K562 (cell line): Measurements from ENCODE around the gene ZNF740. TPM values are rescaled to one million over a fixed set of nuclear protein-coding genes. Genes with fewer than 3 reads are reported as not detected.

Experiments used
- ARID2 ChIP-seq: fragments of 450-650 bp; IDR thresholded peaks from 2 replicates; pipeline ENCODE4 v1.6.1; 2017; ENCODE audit warnings: antibody characterized with exemption, mild to moderate bottlenecking
- BACH1 ChIP-seq: fragments of 200-800 bp; sonication (Bioruptor generic); IDR thresholded peaks from 2 replicates; pipeline ENCODE4 v1.6.1; 2016; ENCODE audit warnings: missing genetic modification characterization, missing compliant biosample characterization
- CBFA2T3 ChIP-seq: fragments of 450-650 bp; IDR thresholded peaks from 2 replicates; pipeline ENCODE4 v1.6.1; 2017
- CCNT2 ChIP-seq: IDR thresholded peaks from 2 replicates; pipeline ENCODE4 v1.6.1; 2011; ENCODE audit warnings: borderline replicate concordance, low read depth, mild to moderate bottlenecking, moderate library complexity, mixed read lengths, low read length; ENCODE audit not compliant: insufficient read length; ENCODE audit errors: extremely low read depth
- DPF2 ChIP-seq: fragments of 450-650 bp; IDR thresholded peaks from 2 replicates; pipeline ENCODE4 v1.6.1; 2016
- GATAD2A ChIP-seq: fragments of 450-650 bp; IDR thresholded peaks from 2 replicates; pipeline ENCODE4 v1.6.1; 2017
- HMG20B ChIP-seq: fragments of 250-450 bp; sonication (Bioruptor Pico); IDR thresholded peaks from 2 replicates; pipeline ENCODE4 v1.5.0; 2021; ENCODE audit warnings: mild to moderate bottlenecking
- KDM4B ChIP-seq, 2 experiments: fragments of 450-650 bp in 1 of 2; sonication (generic) in 1 of 2; IDR thresholded peaks; 2 replicates each; pipeline ENCODE4 v1.6.1; 2016 to 2017; ENCODE audit warnings: borderline replicate concordance in 2 of 2, antibody characterized with exemption in 1 of 2, low read depth in 1 of 2, mild to moderate bottlenecking in 1 of 2
- KLF13 ChIP-seq: fragments of 450-650 bp; IDR thresholded peaks from 2 replicates; pipeline ENCODE4 v1.6.1; 2016; ENCODE audit warnings: missing genetic modification characterization, low read depth, mild to moderate bottlenecking, missing compliant biosample characterization, moderate library complexity, borderline replicate concordance
- MTA3 ChIP-seq: fragments of 450-650 bp; formaldehyde crosslinking; IDR thresholded peaks from 2 replicates; pipeline ENCODE4 v1.6.1; 2017; ENCODE audit warnings: mild to moderate bottlenecking, borderline replicate concordance
- NBN ChIP-seq: fragments of 450-650 bp; IDR thresholded peaks from 2 replicates; pipeline ENCODE4 v1.6.1; 2016; ENCODE audit warnings: low read depth, mild to moderate bottlenecking
- NR3C1 ChIP-seq: sonication (generic); formaldehyde crosslinking; IDR thresholded peaks from 2 replicates; pipeline ENCODE4 v1.8.1; 2022; ENCODE audit warnings: missing genetic modification reagents
- NUFIP1 ChIP-seq: fragments of 450-650 bp; IDR thresholded peaks from 2 replicates; pipeline ENCODE4 v1.6.1; 2018; ENCODE audit not compliant: partially characterized antibody
- POLR2AphosphoS2 ChIP-seq: IDR thresholded peaks from 2 replicates; pipeline ENCODE4 v1.6.1; 2012; ENCODE audit warnings: low read length, improper control_type of control experiment
- PTTG1 ChIP-seq: fragments of 450-650 bp; IDR thresholded peaks from 2 replicates; pipeline ENCODE4 v1.6.1; 2016; ENCODE audit warnings: low read depth, mild to moderate bottlenecking, missing genetic modification characterization, missing compliant biosample characterization
- SMAD1 ChIP-seq: fragments of 150-350 bp; IDR thresholded peaks from 2 replicates; pipeline ENCODE4 v1.6.1; 2014; ENCODE audit warnings: low read length, low read depth; ENCODE audit not compliant: partially characterized antibody
- SMARCA5 ChIP-seq: fragments of 450-650 bp; IDR thresholded peaks from 2 replicates; pipeline ENCODE4 v1.6.1; 2016
- SMARCB1 ChIP-seq: IDR thresholded peaks from 2 replicates; pipeline ENCODE4 v1.6.1; 2011; ENCODE audit warnings: improper control_type of control experiment, low read depth; ENCODE audit not compliant: insufficient read length
- SMARCC2 ChIP-seq: fragments of 450-650 bp; IDR thresholded peaks from 2 replicates; pipeline ENCODE4 v1.6.1; 2017; ENCODE audit warnings: antibody characterized with exemption, moderate library complexity, mild to moderate bottlenecking, low read depth
- STAT5A ChIP-seq: IDR thresholded peaks from 2 replicates; pipeline ENCODE4 v1.6.1; 2012; ENCODE audit warnings: low read length, inconsistent platforms, borderline replicate concordance
- TAL1 ChIP-seq: fragments of 450-650 bp; IDR thresholded peaks from 2 replicates; pipeline ENCODE4 v1.6.1; 2016; ENCODE audit warnings: mild to moderate bottlenecking
- TEAD2 ChIP-seq: fragments of 450-650 bp; IDR thresholded peaks from 2 replicates; pipeline ENCODE4 v1.6.1; 2016; ENCODE audit warnings: missing genetic modification characterization, control low read depth, missing compliant biosample characterization
- ZFP1 ChIP-seq: fragments of 450-650 bp; formaldehyde crosslinking; IDR thresholded peaks from 2 replicates; pipeline ENCODE4 v1.4.0; 2020; ENCODE audit warnings: mild to moderate bottlenecking, mixed read lengths
- ZNF280A ChIP-seq: fragments of 450-650 bp; IDR thresholded peaks from 2 replicates; pipeline ENCODE4 v1.6.1; 2018; ENCODE audit warnings: mild to moderate bottlenecking, low read depth; ENCODE audit not compliant: partially characterized antibody
- ZNF408 ChIP-seq: fragments of 250-450 bp; sonication (Bioruptor Pico); IDR thresholded peaks from 2 replicates; pipeline ENCODE4 v1.4.0; 2020; ENCODE audit warnings: low read depth, mild to moderate bottlenecking, moderate library complexity
- ZZZ3 ChIP-seq: fragments of 450-650 bp; IDR thresholded peaks from 2 replicates; pipeline ENCODE4 v1.6.1; 2016; ENCODE audit warnings: antibody characterized with exemption, mild to moderate bottlenecking, moderate library complexity
- polyA plus RNA-seq, 8 experiments: library from polyadenylated mRNA; depleted of rRNA in 4 of 8; stranded (reverse) in 5 of 8; unstranded in 3 of 8; fragments of >200 nt; fragmentation: Nextera tagmentation in 2 of 8; fragmentation: Illumina TruSeq in 1 of 8; extraction: Ambion mirVana in 2 of 8; extraction: Trizol in 1 of 8; gene quantifications; 2 replicates each; pipeline versions ENCODE4 v1.2.1 to v1.2.3, GENCODE V29; 2011 to 2014; ENCODE audit warnings: inconsistent platforms in 1 of 8, missing spikeins in 1 of 8
- total RNA-seq, 7 experiments: library from RNA; depleted of rRNA in 6 of 7; stranded (reverse); fragments of >200 nt in 6 of 7; fragmentation: Illumina TruSeq in 2 of 7; extraction: Trizol in 2 of 7; gene quantifications; 2 replicates each; pipeline versions ENCODE4 v1.2.1 to v1.2.3, GENCODE V29; 2011 to 2021; ENCODE audit warnings: low replicate concordance in 1 of 7
- TF ChIP-seq, protein P1 (sequence below), 2 experiments: fragments of 450-650 bp; IDR thresholded peaks; 2 replicates each; pipeline ENCODE4 v1.6.1; 2016

ZNF740 gene
- total and polyA plus RNA-seq, 9 of the 15 experiments (the other 6 are each of a cell fraction or from before 2014, with no cell fraction given) = 0.57 to 46.4 (median 18.6) TPM

DNA sequence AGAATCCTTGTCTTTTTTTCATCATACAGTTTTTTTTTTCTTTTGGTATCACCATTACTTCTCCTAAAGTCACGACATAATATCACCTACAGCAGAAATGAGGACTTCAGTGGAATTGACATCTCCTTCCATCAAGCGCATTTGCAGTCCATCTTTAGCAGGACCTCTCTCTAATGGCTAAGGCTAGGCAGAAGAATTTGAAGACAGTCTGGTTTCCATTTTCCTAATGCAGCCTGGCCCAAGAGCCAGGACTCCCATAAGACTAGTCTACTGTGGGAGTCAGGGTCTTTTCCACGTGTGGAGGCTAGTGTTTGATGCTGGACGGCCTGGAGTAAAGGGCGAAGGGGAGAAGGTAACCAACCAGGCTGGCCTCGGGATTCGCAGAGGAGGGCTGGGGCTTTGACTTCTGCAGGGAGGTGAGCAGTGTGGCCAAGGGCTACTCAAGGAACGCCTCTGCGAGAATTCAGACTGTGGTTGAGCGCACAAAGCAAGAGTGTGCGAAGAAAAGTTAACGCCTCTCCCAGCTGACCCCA, 769 bp upstream of the ZNF740 start (continued):
- TF ChIP-seq ZNF280A = no peak
- peak; percentile 3; the same call in 1 of the 2 replicates for TF ChIP-seq DPF2
- no peak for TF ChIP-seq NR3C1 (CRISPR knock-in tag)
- no peak for TF ChIP-seq HMG20B (CRISPR knock-in tag)
- no peak for TF ChIP-seq SMARCB1
- TF ChIP-seq POLR2AphosphoS2 = no peak
- no peak for TF ChIP-seq ZNF408
- no peak for TF ChIP-seq SMAD1
- no peak for TF ChIP-seq CBFA2T3
- 0 out of 2 replicates have a peak, but pooled peaks have one; percentile 51 for TF ChIP-seq SMARCC2
- no peak for TF ChIP-seq KLF13 (tag)
- TF ChIP-seq PTTG1 (tag) = no peak
- no peak for TF ChIP-seq CCNT2
- TF ChIP-seq TAL1 = 0 out of 2 replicates have a peak, but pooled peaks have one; percentile 10
- no peak for TF ChIP-seq GATAD2A
- 0 out of 2 replicates have a peak, but pooled peaks have one; percentile 7 for TF ChIP-seq ARID2
- TF ChIP-seq BACH1 (tag) = peak; percentile 57; the same call in 1 of the 2 replicates
- no peak for TF ChIP-seq ZZZ3
- TF ChIP-seq, protein P1, sequence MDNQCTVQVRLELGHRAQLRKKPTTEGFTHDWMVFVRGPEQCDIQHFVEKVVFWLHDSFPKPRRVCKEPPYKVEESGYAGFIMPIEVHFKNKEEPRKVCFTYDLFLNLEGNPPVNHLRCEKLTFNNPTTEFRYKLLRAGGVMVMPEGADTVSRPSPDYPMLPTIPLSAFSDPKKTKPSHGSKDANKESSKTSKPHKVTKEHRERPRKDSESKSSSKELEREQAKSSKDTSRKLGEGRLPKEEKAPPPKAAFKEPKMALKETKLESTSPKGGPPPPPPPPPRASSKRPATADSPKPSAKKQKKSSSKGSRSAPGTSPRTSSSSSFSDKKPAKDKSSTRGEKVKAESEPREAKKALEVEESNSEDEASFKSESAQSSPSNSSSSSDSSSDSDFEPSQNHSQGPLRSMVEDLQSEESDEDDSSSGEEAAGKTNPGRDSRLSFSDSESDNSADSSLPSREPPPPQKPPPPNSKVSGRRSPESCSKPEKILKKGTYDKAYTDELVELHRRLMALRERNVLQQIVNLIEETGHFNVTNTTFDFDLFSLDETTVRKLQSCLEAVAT (IDR thresholded peaks at IDR 0.05) = peak in 1 of 2 experiments; percentile 49; a peak in 1 of 4 replicates
- TF ChIP-seq STAT5A = no peak
- no peak for TF ChIP-seq ZFP1 (CRISPR knock-in tag)
- TF ChIP-seq TEAD2 (tag) = no peak
- no peak for TF ChIP-seq SMARCA5
- peak; percentile 10; the same call in 1 of the 2 replicates for TF ChIP-seq MTA3
- TF ChIP-seq NBN = peak; percentile 37; the same call in 1 of the 2 replicates
- no peak for TF ChIP-seq KDM4B (IDR thresholded peaks at IDR 0.05; ENCODE audit: borderline replicate concordance in 2 of 2, low read depth in 1 of 2)
- no peak for TF ChIP-seq NUFIP1
